ENCODE data around the gene RSPH6A.

The RSPH6A gene

DNA sequence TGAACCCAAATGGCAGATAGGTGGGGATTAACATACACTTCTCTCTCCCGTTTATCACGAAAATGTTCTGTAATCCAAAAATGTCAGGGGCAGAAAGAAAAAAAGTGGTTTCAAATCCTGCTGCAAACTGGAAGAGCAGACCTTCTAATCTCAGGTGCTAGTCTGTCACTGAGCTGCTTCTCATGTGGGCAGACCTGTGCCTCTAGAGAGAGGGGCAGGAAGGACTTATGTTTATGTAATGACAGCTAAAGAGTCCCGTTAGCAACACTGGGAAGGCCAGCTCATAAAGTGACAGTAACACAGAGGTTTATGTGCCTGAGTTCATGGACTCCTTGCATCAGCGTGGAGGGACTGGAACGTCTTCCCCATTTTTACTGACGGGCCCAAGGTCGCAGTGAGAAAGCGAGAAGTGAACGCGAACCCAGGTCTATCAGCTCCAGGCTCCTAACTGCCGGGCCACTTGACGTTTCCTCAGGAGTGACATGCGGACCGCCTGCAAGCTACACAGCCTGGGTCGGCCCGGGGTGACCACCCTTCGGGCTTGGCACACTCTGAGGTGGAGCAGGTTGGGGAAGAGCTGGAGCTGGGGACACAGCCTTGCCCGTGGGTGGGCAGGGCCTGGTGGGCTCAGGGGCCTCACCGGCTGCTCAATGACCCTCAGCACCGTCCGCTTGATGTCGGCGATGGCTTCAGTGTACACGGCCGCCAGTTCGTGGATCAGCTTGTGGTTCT lies 9.6 kb upstream of the RSPH6A start:
- no peak for TF ChIP-seq CTCF (conservative IDR thresholded peaks at IDR 0.05)
- H3K27ac ChIP-seq, result peak overlapping the region; percentile 63

DNA sequence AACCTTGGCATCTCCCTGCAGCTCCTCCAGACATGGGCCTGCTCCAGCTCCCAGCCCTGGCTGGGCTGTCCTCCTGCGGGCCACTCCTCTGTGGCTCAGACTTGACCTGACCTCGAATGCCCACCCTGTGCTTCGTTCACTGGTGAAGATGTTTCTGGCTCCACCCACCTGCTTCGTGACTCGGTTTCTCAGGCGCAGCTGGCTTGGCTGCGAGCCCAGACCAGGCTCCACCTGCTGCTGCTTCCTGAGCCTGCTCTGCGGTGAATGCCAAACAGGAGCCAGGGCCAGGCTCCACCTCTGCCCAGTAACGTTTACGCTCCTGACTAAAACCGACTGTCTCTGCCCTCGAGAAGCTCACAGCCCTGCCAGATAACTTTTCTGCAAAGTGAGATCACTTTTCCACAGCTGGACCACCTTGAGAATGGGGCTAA lies 8.9 kb upstream of the RSPH6A start:
- peak overlapping the region; percentile 63 for H3K27ac ChIP-seq
- TF ChIP-seq CTCF (conservative IDR thresholded peaks at IDR 0.05), result no peak

DNA sequence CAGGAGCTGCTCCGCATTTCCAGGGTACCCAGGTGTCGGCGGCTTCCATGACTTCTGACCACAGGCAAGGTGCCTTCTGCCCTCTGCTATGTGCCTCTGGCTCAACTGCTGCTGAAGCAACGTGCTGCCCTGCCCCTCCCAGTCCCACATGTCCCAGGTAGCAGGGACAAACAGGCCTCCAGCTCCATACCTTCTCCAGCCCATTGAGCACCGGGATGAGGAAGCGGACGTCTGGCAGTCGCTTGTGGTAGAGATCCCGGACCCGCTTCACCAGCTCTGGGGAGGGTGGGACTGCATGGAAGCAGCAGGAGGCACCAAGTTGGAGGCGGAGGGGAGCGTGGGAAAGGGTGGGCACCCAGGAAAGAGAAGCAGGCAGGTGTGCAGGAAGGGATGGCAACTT lies 8.1 kb upstream of the RSPH6A start:
- no peak overlapping the region for H3K27ac ChIP-seq
- no peak for TF ChIP-seq CTCF (conservative IDR thresholded peaks at IDR 0.05)

DNA sequence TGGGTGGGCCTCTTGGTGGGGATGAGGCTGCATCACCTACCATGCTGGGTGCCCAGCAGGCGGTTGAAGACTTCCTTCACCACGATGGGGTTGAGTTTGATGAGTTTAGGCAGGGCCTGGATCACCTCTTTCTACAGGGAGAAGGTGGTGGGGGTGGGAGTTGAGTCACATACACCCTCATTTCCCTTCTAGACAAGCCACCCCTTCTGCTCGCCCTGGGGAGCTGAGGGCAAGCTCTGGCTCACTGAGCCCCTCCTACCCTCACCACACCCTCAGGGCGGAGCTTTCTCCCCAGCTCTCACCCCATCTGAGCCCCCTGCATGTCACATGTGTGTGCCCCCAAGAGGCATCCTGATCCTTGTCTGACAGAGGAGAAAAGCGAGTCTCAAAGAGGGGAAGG lies 7.6 kb upstream of the RSPH6A start:
- TF ChIP-seq CTCF (conservative IDR thresholded peaks at IDR 0.05), result no peak

DNA sequence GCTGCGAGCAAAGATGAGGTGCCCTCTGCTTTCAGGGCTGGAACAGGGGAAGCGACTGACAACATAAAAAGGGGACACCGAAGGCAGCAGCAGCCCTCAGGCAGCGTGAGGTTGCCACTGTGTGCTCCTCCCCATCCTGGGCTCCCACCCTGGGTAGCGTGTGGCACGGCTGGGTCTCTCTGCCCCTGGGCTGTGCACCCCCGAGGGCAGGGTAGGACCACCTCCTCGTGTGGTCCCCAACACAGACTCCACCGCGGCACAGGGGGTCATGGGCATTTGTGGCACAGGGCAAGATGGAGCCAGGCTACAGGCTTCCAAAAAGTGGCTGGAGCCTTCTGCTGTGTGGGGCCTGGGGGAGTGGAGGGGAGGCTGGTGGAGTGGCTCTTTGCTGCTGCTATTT lies 6.5 kb upstream of the RSPH6A start:
- TF ChIP-seq CTCF (conservative IDR thresholded peaks at IDR 0.05), result no peak
- H3K27ac ChIP-seq, result no peak overlapping the region

More for the DNA sequence above, 7.6 kb upstream of the RSPH6A start:
- no peak overlapping the region for H3K27ac ChIP-seq

DNA sequence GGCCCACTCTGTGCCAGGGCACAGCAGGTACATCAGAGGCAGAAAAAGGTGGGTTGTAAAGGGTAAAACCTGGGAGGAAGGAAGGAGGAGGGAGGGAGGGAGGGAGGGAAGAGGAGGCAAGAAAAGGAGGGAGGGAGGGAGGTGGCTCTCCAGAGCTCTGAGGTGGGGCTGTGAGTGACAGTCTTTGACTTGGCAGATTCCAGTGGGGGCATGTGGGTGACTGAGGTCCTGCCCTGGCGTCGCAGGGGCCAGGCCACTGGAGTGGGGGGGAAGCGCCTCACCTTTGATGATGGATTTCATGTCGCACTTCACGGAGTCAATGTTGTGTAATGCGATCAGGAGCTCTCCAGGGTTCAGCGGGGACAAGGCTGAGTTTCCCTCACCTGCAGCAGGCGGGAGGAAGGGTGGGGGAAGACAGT lies 6.0 kb upstream of the RSPH6A start:
- TF ChIP-seq CTCF (conservative IDR thresholded peaks at IDR 0.05), result no peak
- no peak overlapping the region for H3K27ac ChIP-seq

DNA sequence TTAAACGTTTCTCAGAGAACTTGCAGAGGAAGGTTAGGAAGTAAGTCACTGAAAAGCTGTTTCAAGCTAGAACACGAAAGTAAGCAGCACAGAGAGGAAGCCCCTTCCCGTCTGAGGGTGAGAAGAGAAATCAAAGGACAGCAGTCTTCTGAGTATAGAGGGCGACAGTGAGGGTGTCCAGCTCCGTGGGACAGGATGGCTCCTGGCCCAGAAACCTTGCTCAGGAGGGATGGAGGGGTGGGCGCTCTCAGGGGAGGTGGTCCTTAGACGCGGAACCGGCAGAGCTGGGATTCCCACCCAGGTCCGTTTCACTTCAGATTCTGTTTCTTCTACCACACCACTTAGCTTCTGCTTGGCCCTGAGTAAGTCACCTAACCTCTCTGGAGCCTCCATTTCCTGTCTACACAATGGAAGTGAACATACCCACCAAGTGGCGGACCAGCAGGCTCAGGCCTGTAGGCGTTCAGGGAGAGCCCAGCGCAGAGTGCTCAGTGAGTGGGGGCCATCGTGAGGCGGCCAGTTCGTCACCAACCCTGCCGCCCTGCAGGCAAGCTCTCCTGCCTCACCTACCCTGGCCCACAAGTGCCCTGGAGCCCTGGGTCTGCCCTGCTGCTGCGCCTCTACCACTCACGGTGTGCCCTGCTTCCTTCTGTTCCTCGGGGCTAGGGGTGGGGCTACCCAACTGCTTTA lies 5.5 kb upstream of the RSPH6A start:
- no peak for TF ChIP-seq CTCF (conservative IDR thresholded peaks at IDR 0.05)
- no peak overlapping the region for H3K27ac ChIP-seq
